ENCODE measurements around the gene PRKN.

PRKN gene

GRCh38 chr6:161732594-161732993 lies 995.0 kb downstream of the PRKN start:
- DNase-seq (ENCODE audit: low read depth, low spot score): no peak

- no peak for DNase-seq (ENCODE audit: low read depth, low spot score)
These were observed 1000.3 kb downstream of the PRKN start for GRCh38 chr6:161727083-161727833.

GRCh38 chr6:161722394-161722793 lies 1005.2 kb downstream of the PRKN start:
- no peak for DNase-seq (ENCODE audit: low read depth, low spot score)

DNA sequence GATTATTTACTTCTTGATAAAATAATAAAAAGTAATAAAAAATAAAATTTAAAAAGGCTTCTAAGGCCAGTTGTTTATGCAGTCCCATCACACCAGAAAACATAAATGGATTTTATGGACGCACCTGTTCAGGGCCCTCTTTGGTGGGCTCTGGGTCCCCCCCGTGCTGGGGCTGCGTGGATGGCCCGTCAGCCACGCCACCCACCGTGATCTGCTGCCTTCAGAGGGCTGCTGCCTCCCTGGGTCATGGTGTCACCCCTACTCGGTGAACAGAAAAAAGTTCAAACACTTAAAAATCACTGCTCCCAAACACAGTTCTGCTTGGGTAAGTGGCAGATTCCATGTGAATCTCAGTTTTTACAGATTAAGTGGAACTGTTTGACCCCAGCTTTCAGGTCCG lies 1006.1 kb downstream of the PRKN start:
- no peak for DNase-seq (ENCODE audit: low read depth, low spot score)

DNA sequence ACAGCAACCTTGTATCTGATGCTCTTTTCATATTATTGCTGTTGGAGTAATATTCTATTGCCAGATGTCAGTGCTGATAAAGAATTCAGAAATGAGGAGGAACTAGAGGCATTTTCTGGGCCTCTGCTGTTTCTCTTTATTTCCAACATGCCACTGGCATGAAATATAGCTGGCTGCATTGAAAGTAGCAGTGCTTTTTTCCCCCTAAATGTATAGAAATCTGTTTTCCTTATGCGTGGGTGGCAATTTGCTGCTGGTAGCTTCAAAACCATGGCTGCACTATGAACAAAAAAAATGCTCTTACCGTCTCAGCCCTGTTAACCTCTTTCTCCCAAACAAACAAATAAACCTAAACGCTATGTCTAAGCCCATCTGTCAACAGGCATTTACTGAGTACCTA lies 1011.4 kb downstream of the PRKN start:
- DNase-seq (ENCODE audit: low read depth, low spot score): no peak

- DNase-seq (ENCODE audit: low read depth, low spot score): no peak
These were observed 1015.6 kb downstream of the PRKN start for GRCh38 chr6:161711938-161712337.

- no peak for DNase-seq (ENCODE audit: low read depth, low spot score)
These were observed 1016.1 kb downstream of the PRKN start for GRCh38 chr6:161711515-161711914.

- no peak for DNase-seq (ENCODE audit: low read depth, low spot score)
These were observed 1016.9 kb downstream of the PRKN start for GRCh38 chr6:161710698-161711097.

DNA sequence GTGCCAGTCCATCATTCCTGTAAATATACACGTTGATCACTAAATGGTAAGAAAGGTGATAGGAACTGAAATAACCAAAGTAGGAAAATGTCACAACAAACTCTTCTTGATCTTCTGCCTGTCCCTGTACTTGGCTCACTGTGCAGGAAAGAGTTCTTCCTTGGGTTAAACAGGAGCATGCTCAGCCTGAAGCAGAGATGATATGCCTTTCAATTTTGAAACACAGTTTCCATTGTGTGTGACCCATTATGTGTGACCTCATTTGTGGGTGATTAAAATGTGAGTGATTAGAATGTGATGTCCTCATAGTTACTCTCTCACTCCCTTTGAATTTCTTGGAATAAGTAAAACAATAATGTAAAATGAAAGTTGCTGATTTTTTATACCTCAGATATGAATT lies 1026.5 kb downstream of the PRKN start:
- DNase-seq (ENCODE audit: low read depth, low spot score): no peak

GRCh38 chr6:161696801-161697200 lies 1030.8 kb downstream of the PRKN start:
- no peak for DNase-seq (ENCODE audit: low read depth, low spot score)

DNA sequence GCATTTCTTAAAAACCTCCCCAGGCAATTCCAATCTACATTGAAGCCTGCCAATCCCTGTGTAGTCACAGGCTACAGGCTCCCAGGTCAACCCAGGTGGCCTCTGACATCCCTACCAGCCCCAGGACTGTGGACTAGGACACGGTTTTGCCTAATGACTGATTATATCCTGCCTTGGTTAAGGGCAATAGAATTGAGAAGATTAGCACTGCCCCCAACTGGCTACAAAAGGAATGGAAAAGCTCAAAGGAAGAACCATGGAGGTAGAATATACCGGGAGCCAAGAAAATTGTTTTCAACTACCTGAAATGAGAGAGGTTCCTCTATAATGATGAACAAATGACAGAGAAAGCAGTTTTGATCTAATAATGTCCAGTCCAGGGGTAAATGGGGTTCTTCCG lies 1032.6 kb downstream of the PRKN start:
- no peak for DNase-seq (ENCODE audit: low read depth, low spot score)

- no peak for DNase-seq (ENCODE audit: low read depth, low spot score)
These were observed 1040.9 kb downstream of the PRKN start for GRCh38 chr6:161686655-161687054.

GRCh38 chr6:161684731-161685475 lies 1042.7 kb downstream of the PRKN start:
- DNase-seq (ENCODE audit: low read depth, low spot score): no peak

GRCh38 chr6:161683400-161683799 lies 1044.2 kb downstream of the PRKN start:
- DNase-seq (ENCODE audit: low read depth, low spot score): no peak

DNA sequence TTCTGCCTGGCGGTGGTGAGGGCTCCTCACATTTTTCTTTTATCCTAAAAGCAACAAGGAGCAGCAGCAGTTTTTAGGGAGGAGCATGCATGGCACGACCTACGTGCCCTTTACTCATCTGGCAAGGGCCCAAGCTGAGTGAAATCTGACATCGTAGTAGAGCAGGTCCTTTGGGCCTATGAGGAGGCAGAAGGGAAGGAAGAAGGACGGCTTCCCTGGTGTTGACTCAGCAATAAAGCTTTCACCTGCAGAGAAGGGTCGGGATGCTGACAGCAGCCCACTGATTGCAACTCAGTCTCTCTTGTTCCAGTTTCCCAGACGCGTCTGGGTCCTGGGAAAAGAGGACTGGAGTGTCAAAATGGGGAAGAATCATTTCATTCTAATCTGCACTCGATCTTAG lies 1044.6 kb downstream of the PRKN start:
- no peak for DNase-seq (ENCODE audit: low read depth, low spot score)

- no peak for DNase-seq (ENCODE audit: low read depth, low spot score)
These were observed 1047.5 kb downstream of the PRKN start for GRCh38 chr6:161679980-161680538.

DNA sequence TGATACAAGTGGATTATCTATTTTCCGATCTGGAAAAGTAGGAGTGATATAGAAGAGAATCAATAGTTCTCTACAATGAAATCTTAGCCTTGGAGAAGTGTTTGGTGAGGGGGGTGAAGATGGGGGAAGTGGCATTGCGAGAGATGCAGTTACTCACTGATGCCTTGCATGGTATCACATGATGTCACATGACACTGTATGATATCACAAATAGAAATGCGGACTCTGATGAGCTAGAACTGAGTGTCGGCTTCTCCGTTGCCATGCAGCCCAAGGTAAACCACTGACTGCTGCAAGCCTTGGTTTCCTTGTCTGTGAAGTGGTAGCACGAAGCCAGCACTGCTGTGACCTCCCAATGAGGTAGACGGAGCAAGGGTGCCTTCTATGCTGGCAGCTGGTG lies 1050.4 kb downstream of the PRKN start:
- DNase-seq (ENCODE audit: low read depth, low spot score): no peak

- no peak for DNase-seq (ENCODE audit: low read depth, low spot score)
These were observed 1051.0 kb downstream of the PRKN start for GRCh38 chr6:161676586-161676985.

DNA sequence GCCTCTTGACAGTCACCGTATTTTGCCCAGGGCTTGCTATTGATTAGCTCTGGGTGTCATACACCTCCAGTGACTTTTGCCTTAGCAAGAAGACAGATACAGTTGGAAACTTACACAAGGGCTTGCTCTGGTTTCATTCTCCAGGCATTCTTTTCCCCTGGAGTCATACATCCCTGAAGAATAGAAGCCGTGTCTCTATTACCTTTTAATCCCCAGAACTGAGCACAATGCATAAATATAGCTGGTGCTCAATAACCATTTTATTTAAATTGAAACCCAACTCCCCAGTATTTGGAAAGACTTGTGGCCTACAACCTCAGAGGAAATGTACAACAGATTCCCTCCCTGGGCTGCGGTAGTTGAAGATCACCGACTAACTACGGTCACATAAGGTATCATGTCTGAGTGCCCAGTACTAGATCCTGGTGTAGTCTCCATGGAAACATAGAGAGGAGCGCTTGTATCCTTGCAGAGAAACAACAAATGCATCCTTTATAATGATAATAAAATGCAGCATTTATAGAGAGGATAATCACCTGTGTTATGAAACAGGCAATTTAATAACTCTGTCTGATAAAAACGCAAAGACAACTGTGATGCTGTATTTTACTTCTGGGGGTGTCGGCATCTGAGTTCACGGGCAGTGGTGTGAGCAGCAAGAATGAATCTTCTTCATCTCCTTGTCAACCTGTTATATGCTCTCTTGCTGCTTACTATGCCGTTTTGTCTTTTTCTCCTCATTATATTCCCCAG lies 1052.5 kb downstream of the PRKN start:
- no peak for DNase-seq (ENCODE audit: low read depth, low spot score)

DNA sequence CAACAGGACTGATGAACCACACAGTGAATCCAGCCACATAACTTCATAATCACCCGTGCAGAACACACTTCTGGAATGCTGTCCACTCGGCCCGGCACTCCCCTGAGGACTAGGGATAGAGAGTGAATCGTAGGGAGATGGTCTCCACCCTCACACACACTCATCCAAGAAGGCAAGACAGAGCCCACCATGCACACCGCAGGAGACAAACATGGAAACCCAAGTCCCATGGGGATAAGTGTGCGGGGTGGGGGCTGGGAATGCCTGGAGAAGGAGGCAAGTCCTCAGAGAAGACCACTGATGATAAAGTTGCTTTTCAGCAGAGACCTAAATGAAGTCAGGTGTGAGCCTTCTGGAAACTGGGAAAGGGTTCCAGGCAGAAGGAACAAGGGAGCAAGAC lies 1054.5 kb downstream of the PRKN start:
- no peak for DNase-seq (ENCODE audit: low read depth, low spot score)

DNA sequence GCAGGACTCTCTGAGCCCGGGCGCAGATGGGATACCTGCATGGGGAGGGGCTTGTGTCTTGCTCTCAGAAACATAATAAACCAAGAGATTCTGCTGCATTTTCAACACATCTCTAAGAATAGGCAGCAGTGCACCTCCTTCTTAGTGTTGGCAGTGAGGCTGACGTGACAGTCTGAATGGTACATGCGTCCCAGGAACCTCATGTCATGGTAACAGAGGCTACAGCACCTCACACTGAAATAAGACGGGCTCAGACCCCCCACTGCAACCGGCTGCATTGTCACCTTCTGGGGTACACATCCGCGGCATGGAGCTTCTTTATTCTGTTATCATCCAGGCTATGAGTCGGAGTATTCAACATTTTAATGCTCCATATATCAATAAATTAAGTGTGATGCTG lies 1056.4 kb downstream of the PRKN start:
- DNase-seq (ENCODE audit: low read depth, low spot score): no peak

GRCh38 chr6:161668665-161669064 lies 1058.9 kb downstream of the PRKN start:
- DNase-seq (ENCODE audit: low read depth, low spot score): no peak

Measured in iPS DF 19.7 (cell line).